Dendritic cell treated with granulocyte-macrophage colony-stimulating factor and Interleukin-4, amounts not matched to agents 40 ng/mL and 50 ng/mL, for 4 days (primary cell): Measurements from ENCODE around the gene DMRTA1.
"Not testable (repeated sequence)": the region's sequence is repeated elsewhere in the genome, so short reads cannot be mapped to it uniquely, and the experiment has no call there.

Source experiments
- H3K27ac Mint-ChIP-seq: one replicate; pipeline ENCODE4 v1.8.0; 2022; ENCODE audit warnings: mild to moderate bottlenecking, mixed read lengths
- H3K27me3 Mint-ChIP-seq: one replicate; pipeline ENCODE4 v1.8.0; 2022; ENCODE audit warnings: mild to moderate bottlenecking, mixed read lengths
- H3K36me3 Mint-ChIP-seq: one replicate; pipeline ENCODE4 v1.8.0; 2022; ENCODE audit warnings: low read depth, mixed read lengths
- H3K4me1 Mint-ChIP-seq: one replicate; pipeline ENCODE4 v1.8.0; 2022; ENCODE audit warnings: low read depth, mixed read lengths
- H3K4me3 Mint-ChIP-seq: one replicate; pipeline ENCODE4 v1.8.0; 2022; ENCODE audit warnings: mild to moderate bottlenecking, moderate library complexity, mixed read lengths
- H3K9me3 Mint-ChIP-seq: one replicate; pipeline ENCODE4 v1.8.0; 2022; ENCODE audit warnings: mixed read lengths
- intact Hi-C: fragments of 100-400 bp; cut with micrococcal nuclease; formaldehyde crosslinking; loops from one replicate; pipeline ENCODE4 v1.15.0; 2022

DMRTA1 gene

GRCh38 chr9:22446589-22446949 is at the start of gene DMRTA1:
Gene DMRTA1, plus strand, starts transcription at chr9:22446824. Its CDS starts 242 bp downstream, at chr9:22447066.
- H3K27me3 Mint-ChIP-seq: peaks cover 45% of the 10 kb centered on the region

GRCh38 chr9:22401671-22402070 is 45.0 kb upstream of the DMRTA1 start:
- H3K27me3 Mint-ChIP-seq: no peaks in the 10 kb centered on the region
- H3K27ac Mint-ChIP-seq: no peak overlapping the region
- no peaks in the 10 kb centered on the region for H3K36me3 Mint-ChIP-seq
- H3K4me3 Mint-ChIP-seq: no peak overlapping the region
- H3K4me1 Mint-ChIP-seq: no peaks in the 10 kb centered on the region
- intact Hi-C loops: no loop called here
- H3K9me3 Mint-ChIP-seq: no peaks in the 10 kb centered on the region

More at GRCh38 chr9:22446589-22446949, at the start of gene DMRTA1:
- no peaks in the 10 kb centered on the region for H3K9me3 Mint-ChIP-seq
- no peak within 1 kb of the TSS for H3K27ac Mint-ChIP-seq
- intact Hi-C loops: no loop called here
- H3K4me1 Mint-ChIP-seq: peaks cover 8% of the 10 kb centered on the region
- peak within 1 kb of the TSS; percentile 54 for H3K4me3 Mint-ChIP-seq
- no peaks in the 10 kb centered on the region for H3K36me3 Mint-ChIP-seq

GRCh38 chr9:22405869-22406659 is 40.6 kb upstream of the DMRTA1 start:
- Mint-ChIP-seq H3K27me3 (no peaks in the 10 kb centered on the region), H3K9me3 (no peaks in the 10 kb centered on the region), H3K36me3 (no peaks in the 10 kb centered on the region), H3K4me1 (no peaks in the 10 kb centered on the region), H3K4me3 (no peak overlapping the region), H3K27ac (no peak overlapping the region)
- intact Hi-C loops: no loop called here

- intact Hi-C loops: no loop called here
- Mint-ChIP-seq H3K27me3 (peaks cover 1% of the 10 kb centered on the region), H3K9me3 (peaks cover 9% of the 10 kb centered on the region), H3K4me3 (no peak overlapping the region), H3K4me1 (no peaks in the 10 kb centered on the region), H3K36me3 (no peaks in the 10 kb centered on the region), H3K27ac (no peak overlapping the region)
Measured at GRCh38 chr9:22413884-22414283, 32.7 kb upstream of the DMRTA1 start.

GRCh38 chr9:22415941-22416691 is 30.5 kb upstream of the DMRTA1 start:
- Mint-ChIP-seq H3K4me3 (no peak overlapping the region), H3K27ac (no peak overlapping the region), H3K4me1 (no peaks in the 10 kb centered on the region), H3K36me3 (no peaks in the 10 kb centered on the region), H3K9me3 (peaks cover 9% of the 10 kb centered on the region), H3K27me3 (peaks cover 1% of the 10 kb centered on the region)
- intact Hi-C loops: no loop called here

GRCh38 chr9:22416692-22417060 is 29.9 kb upstream of the DMRTA1 start:
- Mint-ChIP-seq H3K4me1 (no peaks in the 10 kb centered on the region), H3K27me3 (peaks cover 3% of the 10 kb centered on the region), H3K36me3 (no peaks in the 10 kb centered on the region), H3K27ac (no peak overlapping the region), H3K4me3 (no peak overlapping the region), H3K9me3 (peaks cover 9% of the 10 kb centered on the region)
- intact Hi-C loops: no loop called here

GRCh38 chr9:22423566-22423965 is 23.1 kb upstream of the DMRTA1 start:
- no peak overlapping the region for H3K27ac Mint-ChIP-seq
- intact Hi-C loops: no loop called here
- H3K27me3 Mint-ChIP-seq: peaks cover 2% of the 10 kb centered on the region
- H3K36me3 Mint-ChIP-seq: no peaks in the 10 kb centered on the region
- H3K4me1 Mint-ChIP-seq: no peaks in the 10 kb centered on the region
- no peaks in the 10 kb centered on the region for H3K9me3 Mint-ChIP-seq
- no peak overlapping the region for H3K4me3 Mint-ChIP-seq

GRCh38 chr9:22424616-22425015 is 22.0 kb upstream of the DMRTA1 start:
- no peak overlapping the region for H3K4me3 Mint-ChIP-seq
- intact Hi-C loops: no loop called here
- no peaks in the 10 kb centered on the region for H3K36me3 Mint-ChIP-seq
- peaks cover 2% of the 10 kb centered on the region for H3K27me3 Mint-ChIP-seq
- H3K4me1 Mint-ChIP-seq: no peaks in the 10 kb centered on the region
- H3K27ac Mint-ChIP-seq: no peak overlapping the region
- no peaks in the 10 kb centered on the region for H3K9me3 Mint-ChIP-seq

GRCh38 chr9:22425551-22425950 is 21.1 kb upstream of the DMRTA1 start:
- peaks cover 2% of the 10 kb centered on the region for H3K27me3 Mint-ChIP-seq
- no peaks in the 10 kb centered on the region for H3K9me3 Mint-ChIP-seq
- H3K36me3 Mint-ChIP-seq: no peaks in the 10 kb centered on the region
- intact Hi-C loops: no loop called here
- H3K27ac Mint-ChIP-seq: no peak overlapping the region
- no peak overlapping the region for H3K4me3 Mint-ChIP-seq
- H3K4me1 Mint-ChIP-seq: no peaks in the 10 kb centered on the region

- no peaks in the 10 kb centered on the region for H3K36me3 Mint-ChIP-seq
- intact Hi-C loops: no loop called here
- no peak overlapping the region for H3K4me3 Mint-ChIP-seq
- no peaks in the 10 kb centered on the region for H3K9me3 Mint-ChIP-seq
- no peaks in the 10 kb centered on the region for H3K27me3 Mint-ChIP-seq
- no peaks in the 10 kb centered on the region for H3K4me1 Mint-ChIP-seq
- no peak overlapping the region for H3K27ac Mint-ChIP-seq
Measured at GRCh38 chr9:22427226-22427880, 19.3 kb upstream of the DMRTA1 start.

GRCh38 chr9:22433691-22434090 is 12.9 kb upstream of the DMRTA1 start:
- no peaks in the 10 kb centered on the region for H3K4me1 Mint-ChIP-seq
- no peak overlapping the region for H3K4me3 Mint-ChIP-seq
- intact Hi-C loops: no loop called here
- no peaks in the 10 kb centered on the region for H3K27me3 Mint-ChIP-seq
- H3K9me3 Mint-ChIP-seq: no peaks in the 10 kb centered on the region
- no peaks in the 10 kb centered on the region for H3K36me3 Mint-ChIP-seq
- no peak overlapping the region for H3K27ac Mint-ChIP-seq

- H3K9me3 Mint-ChIP-seq, intact Hi-C loops, H3K36me3 Mint-ChIP-seq, H3K27me3 Mint-ChIP-seq, H3K4me3 Mint-ChIP-seq, H3K27ac Mint-ChIP-seq, H3K4me1 Mint-ChIP-seq: not testable (repeated sequence)
Measured at GRCh38 chr9:22435252-22435651, 11.4 kb upstream of the DMRTA1 start.

- intact Hi-C loops, H3K4me1 Mint-ChIP-seq, H3K36me3 Mint-ChIP-seq, H3K9me3 Mint-ChIP-seq, H3K4me3 Mint-ChIP-seq, H3K27me3 Mint-ChIP-seq, H3K27ac Mint-ChIP-seq: not testable (repeated sequence)
Measured at GRCh38 chr9:22437461-22438067, 9.1 kb upstream of the DMRTA1 start.

GRCh38 chr9:22440841-22441240 is 5.8 kb upstream of the DMRTA1 start:
- intact Hi-C loops: no loop called here
- Mint-ChIP-seq H3K4me3 (no peak overlapping the region), H3K27ac (no peak overlapping the region), H3K36me3 (no peaks in the 10 kb centered on the region), H3K27me3 (peaks cover 16% of the 10 kb centered on the region), H3K4me1 (no peaks in the 10 kb centered on the region), H3K9me3 (peaks cover 9% of the 10 kb centered on the region)
